Naive thymus-derived CD8-positive, alpha-beta T cell (primary cell): ENCODE measurements around the gene PIWIL1. TPM values are rescaled to one million over a fixed set of nuclear protein-coding genes. Genes with fewer than 3 reads are reported as not detected.

Source experiments
- polyA plus RNA-seq, 3 donors: library from polyadenylated mRNA; unstranded; fragments of 300-500 nt; fragmentation: Illumina TruSeq; gene quantifications; one replicate each; pipeline ENCODE4 v1.2.3, GENCODE V29; 2021
- total RNA-seq, 8 experiments: library from RNA in 2 of 8; stranded (reverse) in 2 of 8; gene quantifications; one replicate each; pipeline ENCODE4 v1.2.3 and lab custom pipeline; 2021 to 2026

The PIWIL1 gene
- total and polyA plus RNA-seq, 5 experiments from 2014 or later, result not detected

Other genes starting within 250 kb of the PIWIL1 start
- gene FZD10, start 175.4 kb upstream of the PIWIL1 start, total RNA-seq, result not detected
- not detected for gene FZD10, start 175.4 kb upstream of the PIWIL1 start, polyA plus RNA-seq